DOHH2 (cell line): ENCODE results near the gene SLC38A4.

Source experiments
- H3F3A ChIP-seq: fragments of 200-600 bp; sonication (generic), shearing (Covaris generic); 2 replicates; pipeline ENCODE4 v1.6.0; 2016; ENCODE audit warnings: antibody characterized with exemption, mild to moderate bottlenecking; ENCODE audit not compliant: control insufficient read depth, insufficient read depth
- H3K27ac ChIP-seq: fragments of 200-600 bp; sonication (generic); 2 replicates; pipeline ENCODE4 v1.5.1; 2014; ENCODE audit warnings: low read depth, mild to moderate bottlenecking, low read length, moderate library complexity
- H3K27me3 ChIP-seq: fragments of 200-600 bp; sonication (generic); 2 replicates; pipeline ENCODE4 v1.6.1; 2014; ENCODE audit warnings: mild to moderate bottlenecking, low read length, mixed read lengths; ENCODE audit not compliant: control insufficient read depth
- H3K36me3 ChIP-seq: fragments of 200-600 bp; sonication (generic); 2 replicates; pipeline ENCODE4 v1.6.1; 2014; ENCODE audit warnings: mild to moderate bottlenecking, low read length, moderate library complexity, mixed read lengths; ENCODE audit not compliant: control insufficient read depth
- H3K4me1 ChIP-seq: fragments of 200-600 bp; sonication (generic); 2 replicates; pipeline ENCODE4 v1.6.1; 2014; ENCODE audit warnings: mild to moderate bottlenecking, low read length, mixed read lengths; ENCODE audit not compliant: control insufficient read depth
- H3K4me2 ChIP-seq: fragments of 200-600 bp; sonication (generic); 2 replicates; pipeline ENCODE4 v1.6.0; 2014; ENCODE audit warnings: mild to moderate bottlenecking, low read length, moderate library complexity
- H3K4me3 ChIP-seq: fragments of 200-600 bp; sonication (generic); 2 replicates; pipeline ENCODE4 v1.5.1; 2014; ENCODE audit warnings: mild to moderate bottlenecking, low read length, mixed read lengths
- H3K79me2 ChIP-seq: fragments of 200-600 bp; sonication (generic); 2 replicates; pipeline ENCODE4 v1.6.1; 2014; ENCODE audit warnings: mild to moderate bottlenecking, low read length, mixed read lengths; ENCODE audit not compliant: control insufficient read depth
- H3K9me2 ChIP-seq: fragments of 200-600 bp; sonication (generic); replicated peaks from 2 replicates; pipeline ENCODE4 v1.6.1; 2014; ENCODE audit warnings: mild to moderate bottlenecking, low read length, mixed read lengths; ENCODE audit not compliant: control insufficient read depth
- H3K9me3 ChIP-seq: fragments of 200-600 bp; sonication (generic); 2 replicates; pipeline ENCODE4 v1.6.1; 2014; ENCODE audit warnings: antibody characterized with exemption, low read length, mixed read lengths; ENCODE audit not compliant: control insufficient read depth, insufficient read depth
- H4K20me1 ChIP-seq: fragments of 200-600 bp; sonication (generic); 2 replicates; pipeline ENCODE4 v1.6.0; 2014; ENCODE audit warnings: low read depth, mild to moderate bottlenecking, antibody characterized with exemption, low read length, moderate library complexity; ENCODE audit not compliant: control insufficient read depth, insufficient read depth
- CTCF ChIP-seq: fragments of 200-600 bp; sonication (generic); IDR thresholded peaks from one replicate; pipeline ENCODE4 v1.5.1; 2014; ENCODE audit warnings: antibody characterized with exemption, mild to moderate bottlenecking, low read depth, low read length; ENCODE audit not compliant: poor library complexity, severe bottlenecking
- EZH2phosphoT487 ChIP-seq: fragments of 200-600 bp; sonication (generic); IDR thresholded peaks from 2 replicates; pipeline ENCODE4 v1.6.1; 2017; ENCODE audit warnings: borderline replicate concordance, mild to moderate bottlenecking, antibody characterized with exemption, low read length, moderate library complexity, mixed read lengths

The SLC38A4 gene

GRCh38 chr12:46723629-46724419 lies 102.0 kb downstream of the SLC38A4 start:
- no peak overlapping the region for H3K27ac ChIP-seq
- H3F3A ChIP-seq = no peaks in the 10 kb centered on the region
- H4K20me1 ChIP-seq = no peaks in the 10 kb centered on the region
- no peaks in the 10 kb centered on the region for H3K9me2 ChIP-seq
- no peak for TF ChIP-seq EZH2phosphoT487
- no peak for TF ChIP-seq CTCF
- no peak overlapping the region for H3K4me2 ChIP-seq
- H3K27me3 ChIP-seq = no peaks in the 10 kb centered on the region
- H3K4me3 ChIP-seq = no peak overlapping the region
- H3K36me3 ChIP-seq = no peaks in the 10 kb centered on the region
- no peaks in the 10 kb centered on the region for H3K4me1 ChIP-seq
- no peaks in the 10 kb centered on the region for H3K9me3 ChIP-seq
- H3K79me2 ChIP-seq = no peaks in the 10 kb centered on the region

GRCh38 chr12:46722394-46723185 lies 103.2 kb downstream of the SLC38A4 start:
- Histone ChIP-seq H3K4me3 (no peak overlapping the region), H3F3A (no peaks in the 10 kb centered on the region)

GRCh38 chr12:46718495-46718894 lies 107.3 kb downstream of the SLC38A4 start:
- Histone ChIP-seq H3K9me2 (no peaks in the 10 kb centered on the region), H3K27me3 (no peaks in the 10 kb centered on the region), H3K9me3 (no peaks in the 10 kb centered on the region), H3K36me3 (no peaks in the 10 kb centered on the region), H3K4me2 (no peak overlapping the region), H3K4me1 (no peaks in the 10 kb centered on the region), H4K20me1 (no peaks in the 10 kb centered on the region), H3F3A (no peaks in the 10 kb centered on the region), H3K27ac (no peak overlapping the region), H3K4me3 (no peak overlapping the region), H3K79me2 (no peaks in the 10 kb centered on the region)
- no peak for TF ChIP-seq CTCF
- no peak for TF ChIP-seq EZH2phosphoT487

More at GRCh38 chr12:46722394-46723185, 103.2 kb downstream of the SLC38A4 start:
- Histone ChIP-seq H3K36me3 (no peaks in the 10 kb centered on the region), H3K27ac (no peak overlapping the region), H3K27me3 (no peaks in the 10 kb centered on the region), H3K9me2 (no peaks in the 10 kb centered on the region), H3K4me1 (no peaks in the 10 kb centered on the region), H4K20me1 (no peaks in the 10 kb centered on the region), H3K4me2 (no peak overlapping the region), H3K9me3 (no peaks in the 10 kb centered on the region), H3K79me2 (no peaks in the 10 kb centered on the region)
- TF ChIP-seq CTCF (no peak), EZH2phosphoT487 (no peak)
